H1 (cell line): Measurements from ENCODE around the gene INPP4B. TPM values are rescaled to one million over a fixed set of nuclear protein-coding genes. Genes with fewer than 3 reads are reported as not detected.

Source experiments
- CTCF ChIA-PET: fragments of 300-600 bp; sonication (Branson Sonifier 250); formaldehyde crosslinking; loops from one replicate; lab custom pipeline; 2021; ENCODE audit not compliant: partially characterized antibody; lab: Charles Lee
- POLR2A ChIA-PET: fragments of 300-600 bp; sonication (Branson Sonifier 250); formaldehyde crosslinking; loops from one replicate; lab custom pipeline; 2021; ENCODE audit warnings: inconsistent platforms; ENCODE audit not compliant: partially characterized antibody; lab: Charles Lee
- DNase-seq, 2 experiments: peaks; one replicate each; pipeline versions ENCODE4 v3.0.0 to v3.0.0-alpha.2; 2010 to 2022; ENCODE audit warnings: low spot score in 2 of 2, low read depth in 1 of 2, mixed read lengths in 1 of 2
- FAIRE-seq: peaks from 2 replicates; lab custom pipeline; 2011; peaks lifted over from hg19 to GRCh38; lab: Jason Lieb, UNC
- H2AFZ ChIP-seq: 2 replicates; pipeline ENCODE4 v1.8.1; 2012; ENCODE audit warnings: low read length, inconsistent platforms
- H2AK5ac ChIP-seq: 2 replicates; pipeline ENCODE4 v1.6.1; 2013; ENCODE audit warnings: low read depth, low read length
- H2BK120ac ChIP-seq: replicated peaks from 2 replicates; pipeline ENCODE3; 2013; ENCODE audit warnings: low read depth, low read length, inconsistent platforms
- H2BK12ac ChIP-seq: 2 replicates; pipeline ENCODE4 v1.6.1; 2013; ENCODE audit warnings: low read depth, low read length
- H2BK15ac ChIP-seq: 2 replicates; pipeline ENCODE4 v1.6.1; 2013; ENCODE audit warnings: low read length
- H2BK20ac ChIP-seq: 2 replicates; pipeline ENCODE4 v1.6.1; 2013; ENCODE audit warnings: low read length
- H2BK5ac ChIP-seq: 2 replicates; pipeline ENCODE4 v1.6.1; 2013; ENCODE audit warnings: low read depth, low read length
- H3K14ac ChIP-seq: 2 replicates; pipeline ENCODE4 v1.6.1; 2013; ENCODE audit warnings: inconsistent platforms; ENCODE audit not compliant: insufficient read length
- H3K18ac ChIP-seq: 2 replicates; pipeline ENCODE4 v1.6.1; 2013; ENCODE audit warnings: low read length; ENCODE audit errors: extremely low read depth
- H3K23ac ChIP-seq: 2 replicates; pipeline ENCODE4 v1.6.1; 2013; ENCODE audit warnings: inconsistent platforms; ENCODE audit not compliant: insufficient read length
- H3K23me2 ChIP-seq: 2 replicates; pipeline ENCODE4 v1.6.1; 2013; ENCODE audit warnings: low read depth, low read length
- H3K27ac ChIP-seq: 2 replicates; pipeline ENCODE4 v1.6.1; 2011; ENCODE audit warnings: low read depth, low read length, inconsistent platforms
- H3K27me3 ChIP-seq, 4 experiments: replicated peaks in 1 of 4; 1 replicate in 1 of 4; 2 replicates in 3 of 4; pipeline versions ENCODE4 v1.6.1 to v1.8.1; 2011 to 2013; ENCODE audit warnings: low read length in 3 of 4, mild to moderate bottlenecking in 3 of 4, inconsistent platforms in 2 of 4, mixed read lengths in 2 of 4, moderate library complexity in 1 of 4; ENCODE audit not compliant: control insufficient read depth in 3 of 4, insufficient read depth in 3 of 4; ENCODE audit errors: extremely low read depth in 1 of 4
- H3K36me3 ChIP-seq, 4 experiments: 2 replicates each; pipeline versions ENCODE4 v1.6.1 to v1.8.1; 2011 to 2013; ENCODE audit warnings: mild to moderate bottlenecking in 4 of 4, low read length in 3 of 4, moderate library complexity in 2 of 4, control low read depth in 1 of 4, inconsistent platforms in 1 of 4; ENCODE audit not compliant: insufficient read depth in 4 of 4, control insufficient read depth in 2 of 4
- H3K4ac ChIP-seq: replicated peaks from 2 replicates; pipeline ENCODE3; 2013; ENCODE audit warnings: low read length, low read depth, mixed read lengths, inconsistent platforms; ENCODE audit not compliant: insufficient read length
- H3K4me1 ChIP-seq, 4 experiments: replicated peaks in 1 of 4; 1 replicate in 1 of 4; 2 replicates in 3 of 4; pipeline versions ENCODE4 v1.6.1 to v1.8.1; 2011 to 2013; ENCODE audit warnings: low read length in 3 of 4, inconsistent platforms in 2 of 4, mixed read lengths in 1 of 4; ENCODE audit not compliant: insufficient read depth in 4 of 4, control insufficient read depth in 3 of 4
- H3K4me2 ChIP-seq, 2 experiments: 2 replicates each; pipeline versions ENCODE4 v1.6.1 to v1.8.1; 2011 to 2013; ENCODE audit warnings: low read depth in 2 of 2, low read length in 2 of 2, control low read depth in 1 of 2, inconsistent platforms in 1 of 2, mild to moderate bottlenecking in 1 of 2; ENCODE audit not compliant: insufficient read depth in 1 of 2
- H3K4me3 ChIP-seq, 4 experiments: fragments of 200-600, 300-600 bp in 1 of 4; sonication (generic), shearing (Covaris generic), sonication (Bioruptor Twin) in 1 of 4; 2 replicates each; pipeline versions ENCODE4 v1.5.1 to v1.8.1; 2011 to 2016; ENCODE audit warnings: low read length in 4 of 4, low read depth in 3 of 4, control low read depth in 2 of 4, inconsistent platforms in 2 of 4, mild to moderate bottlenecking in 2 of 4, mixed read lengths in 1 of 4, moderate library complexity in 1 of 4; ENCODE audit not compliant: insufficient read depth in 2 of 4; ENCODE audit errors: extremely low read depth in 1 of 4
- H3K56ac ChIP-seq: replicated peaks from 2 replicates; pipeline ENCODE3; 2013; ENCODE audit warnings: low read depth, mild to moderate bottlenecking, mixed read lengths, low read length, inconsistent platforms; ENCODE audit not compliant: insufficient read length
- H3K79me1 ChIP-seq: 2 replicates; pipeline ENCODE4 v1.6.1; 2013; ENCODE audit warnings: low read depth, low read length, control low read depth
- H3K79me2 ChIP-seq, 2 experiments: 2 replicates each; pipeline versions ENCODE4 v1.6.1 to v1.8.1; 2012 to 2013; ENCODE audit warnings: low read length in 2 of 2, mild to moderate bottlenecking in 2 of 2, inconsistent platforms in 1 of 2; ENCODE audit not compliant: insufficient read depth in 2 of 2, control insufficient read depth in 1 of 2
- H3K9ac ChIP-seq, 4 experiments: replicated peaks in 1 of 4; 1 replicate in 1 of 4; 2 replicates in 3 of 4; pipeline versions ENCODE4 v1.6.1 to v1.8.1; 2011 to 2013; ENCODE audit warnings: low read depth in 3 of 4, low read length in 3 of 4, control low read depth in 2 of 4, mild to moderate bottlenecking in 2 of 4, moderate library complexity in 2 of 4, inconsistent platforms in 1 of 4; ENCODE audit errors: extremely low read depth in 1 of 4
- H3K9me3 ChIP-seq, 2 experiments: 2 replicates each; pipeline versions ENCODE4 v1.6.1 to v1.8.1; 2012 to 2013; ENCODE audit warnings: mild to moderate bottlenecking in 2 of 2, moderate library complexity in 2 of 2, control low read depth in 1 of 2, inconsistent platforms in 1 of 2, low read depth in 1 of 2, low read length in 1 of 2, mixed read lengths in 1 of 2; ENCODE audit not compliant: insufficient read depth in 2 of 2
- H4K20me1 ChIP-seq, 2 experiments: replicated peaks in 1 of 2; 2 replicates each; pipeline versions ENCODE3 to v1.8.1; 2011 to 2013; ENCODE audit warnings: inconsistent platforms in 2 of 2, low read length in 2 of 2, mild to moderate bottlenecking in 1 of 2; ENCODE audit not compliant: insufficient read depth in 2 of 2, control insufficient read depth in 1 of 2
- H4K5ac ChIP-seq: 2 replicates; pipeline ENCODE4 v1.6.1; 2013; ENCODE audit warnings: low read length, low read depth, mixed read lengths, inconsistent platforms; ENCODE audit not compliant: insufficient read length
- H4K8ac ChIP-seq: 2 replicates; pipeline ENCODE4 v1.8.0; 2013; ENCODE audit warnings: mild to moderate bottlenecking, moderate library complexity, low read length, inconsistent platforms; ENCODE audit not compliant: insufficient read depth; ENCODE audit errors: extremely low read depth
- H4K91ac ChIP-seq: replicated peaks from 2 replicates; pipeline ENCODE3; 2013; ENCODE audit warnings: low read length, mixed read lengths, inconsistent platforms; ENCODE audit not compliant: insufficient read length
- CTBP2 ChIP-seq: IDR thresholded peaks from 2 replicates; pipeline ENCODE4 v1.7.0; 2011; ENCODE audit warnings: borderline replicate concordance, mild to moderate bottlenecking, moderate library complexity, mixed read lengths, low read length; ENCODE audit not compliant: insufficient read depth, insufficient read length
- EGR1 ChIP-seq: IDR thresholded peaks from 2 replicates; pipeline ENCODE4 v1.6.1; 2011; ENCODE audit warnings: low read depth, low read length, borderline replicate concordance
- HDAC2 ChIP-seq, 2 experiments: fragments of 300-600 bp in 1 of 2; sonication (generic) in 1 of 2; IDR thresholded peaks; 2 replicates each; pipeline ENCODE4 v1.6.1; 2011 to 2012; ENCODE audit warnings: low read depth in 2 of 2, low read length in 2 of 2, mild to moderate bottlenecking in 2 of 2, moderate library complexity in 2 of 2, borderline replicate concordance in 1 of 2, inconsistent platforms in 1 of 2
- JUN ChIP-seq: IDR thresholded peaks from 2 replicates; pipeline ENCODE4 v1.6.1; 2011; ENCODE audit warnings: low read depth, mild to moderate bottlenecking, improper control_type of control experiment, low read length
- KDM4A ChIP-seq: IDR thresholded peaks from one replicate; pipeline ENCODE4 v1.7.1; 2012; ENCODE audit warnings: low read depth, mild to moderate bottlenecking, moderate library complexity, low read length, inconsistent platforms; ENCODE audit not compliant: severe bottlenecking
- KDM5A ChIP-seq: fragments of 200-600 bp; IDR thresholded peaks from 2 replicates; pipeline ENCODE4 v1.7.1; 2012; ENCODE audit warnings: mild to moderate bottlenecking, low read length, inconsistent platforms, mixed read lengths
- NANOG ChIP-seq: IDR thresholded peaks from 2 replicates; pipeline ENCODE4 v1.6.1; 2011; ENCODE audit warnings: low read length, low read depth, mild to moderate bottlenecking, inconsistent platforms; ENCODE audit not compliant: insufficient read depth, poor library complexity, severe bottlenecking
- PHF8 ChIP-seq: fragments of 200-600 bp; sonication (generic); conservative IDR thresholded peaks from 2 replicates; pipeline ENCODE4 v1.7.1; 2012; ENCODE audit warnings: low read depth, mild to moderate bottlenecking, inconsistent platforms, low read length, moderate library complexity
- POLR2AphosphoS5 ChIP-seq: IDR thresholded peaks from 2 replicates; pipeline ENCODE4 v1.6.1; 2011; ENCODE audit warnings: low read depth, low read length
- POU5F1 ChIP-seq: IDR thresholded peaks from 2 replicates; pipeline ENCODE4 v1.6.1; 2011; ENCODE audit warnings: low read depth, mild to moderate bottlenecking, low read length, moderate library complexity
- SP1 ChIP-seq: IDR thresholded peaks from 2 replicates; pipeline ENCODE4 v1.6.1; 2011; ENCODE audit warnings: low read depth, low read length
- SRF ChIP-seq: IDR thresholded peaks from 2 replicates; pipeline ENCODE4 v1.6.1; 2011; ENCODE audit warnings: mild to moderate bottlenecking, low read depth, low read length, moderate library complexity
- TAF1 ChIP-seq: IDR thresholded peaks from 2 replicates; pipeline ENCODE4 v1.6.1; 2011; ENCODE audit warnings: mild to moderate bottlenecking, low read depth, low read length
- TBP ChIP-seq: IDR thresholded peaks from 2 replicates; pipeline ENCODE4 v1.6.1; 2011; ENCODE audit warnings: low read depth, low read length, improper control_type of control experiment
- WGBS, 2 experiments: shearing (Covaris generic) in 1 of 2; methylation state at CpG; one replicate each; pipeline versions ENCODE4 v1.1.6 to v1.1.7; 2013 to 2015; ENCODE audit warnings: low lambda C conversion rate in 2 of 2, mixed read lengths in 2 of 2, inconsistent platforms in 1 of 2, low coverage in 1 of 2, missing lambda C conversion rate in 1 of 2; ENCODE audit not compliant: insufficient replicate concordance in 2 of 2, insufficient coverage in 1 of 2, insufficient read length in 1 of 2; ENCODE audit errors: extremely low coverage in 1 of 2, missing lambda C conversion rate in 1 of 2; 5-methylcytosine and 5-hydroxymethylcytosine counted together
- polyA plus RNA-seq, 7 experiments: library from polyadenylated mRNA; depleted of rRNA in 3 of 7; stranded (reverse) in 5 of 7; unstranded in 2 of 7; fragments of >200 nt in 5 of 7; fragments of 200-250 nt in 2 of 7; gene quantifications; 1 replicate in 5 of 7; 2 replicates in 1 of 7; 4 replicates in 1 of 7; pipeline versions ENCODE4 v1.2.1 to v1.2.3, GENCODE V29; 2011 to 2013; ENCODE audit warnings: missing spikeins in 2 of 7, mixed read lengths in 2 of 7
- total RNA-seq: library from RNA; stranded (reverse); fragmentation: NEBNext Ultra II Directional; extraction: Animal tissue kit (Norgen Biotek cat#: 25700); gene quantifications from 2 replicates; pipeline ENCODE4 v1.2.1, GENCODE V29; 2021
- TF ChIP-seq, protein P1 (sequence below): IDR thresholded peaks from 2 replicates; pipeline ENCODE4 v1.6.1; 2012; ENCODE audit warnings: inconsistent platforms

Gene INPP4B
- total and polyA plus RNA-seq, 2 of the 8 experiments (the other 6 are each of a cell fraction or from before 2014, with no cell fraction given) = 0.11 to 0.54 TPM

- Histone ChIP-seq H2BK5ac (no peak overlapping the region), H2AK5ac (no peak overlapping the region), H3K4me3 (no peak overlapping the region), H3K79me2 (no peaks in the 10 kb centered on the region), H3K4me1 (no peaks in the 10 kb centered on the region), H3K27ac (no peak overlapping the region), H3K56ac (no peak overlapping the region), H2BK12ac (no peak overlapping the region), H3K79me1 (no peaks in the 10 kb centered on the region; the same call in 1 of the 2 replicates), H4K91ac (no peak overlapping the region), H3K36me3 (no peaks in the 10 kb centered on the region), H3K9me3 (no peaks in the 10 kb centered on the region), H4K20me1 (no peaks in the 10 kb centered on the region), H2BK20ac (no peak overlapping the region), H2BK15ac (no peak overlapping the region), H3K23me2 (no peaks in the 10 kb centered on the region; the same call in 1 of the 2 replicates), H3K4ac (no peak overlapping the region), H4K8ac (no peak overlapping the region), H3K18ac (no peak overlapping the region), H3K4me2 (no peak overlapping the region), H3K9ac (no peak overlapping the region), H4K5ac (no peak overlapping the region), H3K27me3 (no peaks in the 10 kb centered on the region), H2AFZ (no peak overlapping the region), H3K23ac (no peak overlapping the region), H3K14ac (no peak overlapping the region), H2BK120ac (no peak overlapping the region)
- 7% methylated on average over 1 of the region's 1 CpG; no CpG with 5 or more reads in 1 of the 2 experiments for WGBS, 2 experiments
- POLR2A ChIA-PET = no interaction called here
- no peak for DNase-seq
- CTCF ChIA-PET = no interaction called here
- no peak for FAIRE-seq
- TF ChIP-seq PHF8 = no peak
- no peak for TF ChIP-seq TAF1
- TF ChIP-seq KDM5A = no peak
- no peak for TF ChIP-seq CTBP2
- TF ChIP-seq TBP = no peak
- TF ChIP-seq EGR1 = no peak
- TF ChIP-seq KDM4A = no peak
- TF ChIP-seq POU5F1 = no peak
- TF ChIP-seq JUN = no peak
- TF ChIP-seq SP1 = no peak
- no peak for TF ChIP-seq NANOG
- TF ChIP-seq, protein P1, sequence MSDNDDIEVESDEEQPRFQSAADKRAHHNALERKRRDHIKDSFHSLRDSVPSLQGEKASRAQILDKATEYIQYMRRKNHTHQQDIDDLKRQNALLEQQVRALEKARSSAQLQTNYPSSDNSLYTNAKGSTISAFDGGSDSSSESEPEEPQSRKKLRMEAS = no peak
- no peak for TF ChIP-seq SRF
- no peak for TF ChIP-seq POLR2AphosphoS5
- no peak for TF ChIP-seq HDAC2 (IDR thresholded peaks at IDR 0.05; ENCODE audit: borderline replicate concordance in 1 of 2, low read depth in 2 of 2, low read length in 2 of 2)
These were observed 297.6 kb downstream of the INPP4B start for GRCh38 chr4:142548491-142548890.
